NCI-H526 (cell line): ENCODE results near the gene SCRT2.
A peak's percentile ranks its signal among the peaks of the same experiment; 100 is the strongest.
"Not testable (repeated sequence)": the region's sequence is repeated elsewhere in the genome, so short reads cannot be mapped to it uniquely, and the experiment has no call there.

Source experiments
- DNase-seq, 2 experiments: peaks; one replicate each; lab custom pipeline; 2025; lab: John Stamatoyannopoulos, UW

The SCRT2 gene

GRCh38 chr20:653110-653589 lies 22.5 kb downstream of the SCRT2 start, which contains the start of gene SRXN1:
SRXN1 (minus strand) TSS chr20:653200; CDS start chr20:653185, 15 bp downstream.
- peak; percentile 63 to 97 for DNase-seq

DNA sequence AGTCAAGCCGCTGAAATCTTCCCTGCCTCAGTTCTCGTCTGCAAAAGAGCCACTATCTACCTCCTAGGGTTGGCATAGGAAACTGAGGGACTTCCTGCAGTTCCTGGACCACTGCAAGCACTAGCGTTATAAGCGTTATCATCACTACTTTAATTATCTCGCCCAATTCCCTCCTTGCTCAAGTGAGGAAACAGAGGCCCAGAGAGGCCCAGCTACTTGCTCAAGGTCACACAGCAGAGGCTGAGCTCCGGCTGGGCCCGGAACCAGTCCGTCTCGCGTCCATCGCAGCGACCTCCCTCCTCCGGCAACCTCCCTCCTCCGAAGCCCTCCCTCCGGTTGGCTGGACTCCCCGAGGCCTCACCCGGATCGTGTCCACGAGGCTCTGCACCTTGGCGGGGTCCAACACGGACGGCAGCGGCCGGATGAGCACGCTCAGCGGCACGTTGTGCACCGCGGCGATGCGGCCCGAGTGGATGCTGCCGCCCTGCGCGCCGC lies 22.9 kb downstream of the SCRT2 start:
- peak in 1 of 2 experiments; percentile 76 for DNase-seq

DNA sequence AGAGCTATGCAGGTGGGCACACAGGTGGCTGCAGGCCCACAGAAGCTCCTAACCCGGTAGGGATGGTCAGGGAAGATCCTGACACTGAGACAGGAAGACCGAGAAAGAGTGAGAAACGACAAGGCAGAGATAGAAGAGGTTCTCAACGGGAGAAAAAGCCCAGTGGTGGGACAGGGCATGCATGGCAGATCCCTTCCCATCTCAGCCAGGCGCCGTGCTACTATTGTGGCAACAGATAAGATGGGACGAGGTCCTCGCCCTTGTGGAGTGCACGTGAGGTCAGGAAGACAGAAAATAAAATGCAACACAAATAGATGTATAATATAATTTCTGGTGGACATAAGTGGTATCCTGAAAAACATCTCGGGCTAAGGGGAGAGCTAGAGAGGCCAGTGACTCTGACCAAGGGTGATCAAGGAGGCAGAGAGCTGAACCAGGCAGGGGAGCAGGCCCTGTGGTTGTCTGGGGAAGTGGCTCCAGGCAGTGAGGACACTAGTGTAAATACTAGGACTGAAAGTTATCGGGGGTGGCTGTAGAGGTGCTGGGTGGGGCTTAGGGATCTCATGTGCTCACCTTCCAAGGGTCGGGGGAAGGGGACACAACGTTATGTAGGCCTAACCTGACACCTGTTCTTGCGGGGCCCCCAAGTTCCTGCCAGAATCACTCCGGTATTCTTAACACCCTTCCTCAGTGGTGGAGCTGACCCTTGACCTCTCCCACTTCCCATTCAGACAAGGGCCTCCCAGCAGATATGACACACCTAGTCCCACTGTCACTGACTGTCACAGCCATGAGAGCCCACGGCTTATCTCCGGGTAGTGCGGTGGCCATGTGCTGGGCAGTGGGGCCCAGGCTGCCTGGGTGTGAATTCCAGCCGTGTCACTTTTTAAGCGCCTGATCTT lies 23.6 kb downstream of the SCRT2 start:
- DNase-seq, result peak in 1 of 2 experiments; percentile 33

DNA sequence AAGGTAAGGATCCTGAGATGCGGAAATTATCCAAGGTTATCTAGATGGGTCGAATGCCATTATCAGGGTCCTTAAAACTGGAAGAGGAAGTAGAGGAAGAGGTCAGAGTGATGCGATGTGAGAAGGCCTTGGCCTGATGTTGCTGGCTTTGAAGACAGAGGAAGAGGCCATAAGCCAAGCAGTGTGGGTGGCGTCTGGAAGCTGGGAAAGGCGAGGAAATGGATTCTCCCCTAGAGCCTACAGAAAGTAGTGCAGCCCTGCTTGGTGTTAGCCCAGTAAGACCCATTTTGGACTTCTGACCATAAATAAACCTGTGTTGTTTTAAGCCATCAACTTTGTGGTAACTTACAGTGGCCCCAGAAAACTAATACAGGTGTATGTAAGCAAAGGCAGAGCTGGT lies 24.6 kb downstream of the SCRT2 start:
- DNase-seq, result peak in 1 of 2 experiments; percentile 28

DNA sequence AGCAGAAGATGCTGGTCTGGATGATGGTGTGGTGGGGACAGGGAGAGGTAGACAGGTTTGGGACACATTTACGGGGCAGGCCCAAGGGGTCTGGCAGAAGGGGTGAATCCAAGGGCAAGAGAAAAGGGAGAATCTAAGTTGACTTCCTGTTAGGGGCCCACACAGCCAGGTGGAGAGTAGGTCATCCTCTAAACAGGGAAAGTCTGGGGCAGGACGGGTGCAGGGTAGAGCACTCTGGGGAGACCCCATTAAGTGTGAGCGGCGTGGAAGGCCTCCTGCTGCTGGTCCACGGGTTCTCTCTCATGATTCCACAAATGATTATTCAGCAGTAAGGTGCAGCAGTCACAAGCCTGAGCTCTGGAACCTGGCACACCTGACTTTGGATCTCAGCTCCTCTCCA lies 25.3 kb downstream of the SCRT2 start:
- DNase-seq, result no peak

- DNase-seq, result no peak
Measured at GRCh38 chr20:647479-648019, 28.1 kb downstream of the SCRT2 start.

DNA sequence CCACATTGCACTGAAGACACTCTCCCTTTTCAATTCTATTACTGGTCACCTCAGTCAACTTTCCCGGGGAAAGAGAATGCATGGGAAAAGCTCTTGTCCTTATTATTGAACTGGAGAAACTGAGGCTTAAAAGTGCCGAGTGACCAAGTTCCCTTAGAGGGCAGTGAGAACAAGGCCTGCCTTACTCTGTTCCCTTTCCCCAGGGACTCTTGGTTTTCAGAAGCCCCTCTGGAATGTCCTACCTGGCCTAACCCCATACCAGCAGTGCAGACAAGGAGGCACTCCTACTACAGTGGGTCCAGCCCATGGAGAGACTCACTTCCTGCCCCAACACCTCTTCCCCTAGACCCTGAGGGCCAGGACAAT lies 28.8 kb downstream of the SCRT2 start:
- DNase-seq, result no peak

DNA sequence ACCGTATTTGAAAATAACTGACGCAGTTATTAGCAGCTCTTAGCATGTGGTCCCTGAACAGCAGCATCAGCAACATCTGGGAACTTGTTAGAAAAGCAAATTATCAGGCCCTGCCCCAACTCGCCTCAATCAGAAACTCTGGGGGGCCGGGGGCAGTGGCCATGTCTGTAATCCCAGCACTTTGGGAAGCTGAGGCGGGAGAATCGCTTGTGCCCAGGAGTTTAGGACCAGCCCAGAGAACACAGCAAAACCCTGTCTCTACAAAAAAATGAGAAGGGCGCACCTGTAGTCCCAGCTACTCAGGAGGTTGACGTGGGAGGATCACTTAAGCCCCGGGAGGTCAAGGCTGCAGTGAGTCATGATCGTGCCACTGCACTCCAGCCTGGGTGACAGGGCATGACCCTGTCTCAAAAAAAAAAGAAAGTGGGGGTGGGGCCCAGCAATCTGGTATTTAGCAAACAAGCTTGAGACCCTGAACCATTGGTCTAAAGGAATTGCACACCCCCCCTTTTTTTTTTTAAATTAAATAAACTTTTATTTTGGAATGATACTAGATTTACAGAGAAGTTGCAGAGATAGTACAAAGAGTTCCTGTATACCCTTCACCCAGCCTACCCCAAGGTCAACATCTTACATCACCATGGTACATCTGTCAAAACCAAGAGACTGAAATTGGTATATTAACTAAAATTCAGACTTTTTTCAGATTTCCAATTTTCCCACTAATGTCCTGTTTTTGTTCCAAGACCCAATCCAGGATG lies 29.3 kb downstream of the SCRT2 start:
- no peak for DNase-seq

DNA sequence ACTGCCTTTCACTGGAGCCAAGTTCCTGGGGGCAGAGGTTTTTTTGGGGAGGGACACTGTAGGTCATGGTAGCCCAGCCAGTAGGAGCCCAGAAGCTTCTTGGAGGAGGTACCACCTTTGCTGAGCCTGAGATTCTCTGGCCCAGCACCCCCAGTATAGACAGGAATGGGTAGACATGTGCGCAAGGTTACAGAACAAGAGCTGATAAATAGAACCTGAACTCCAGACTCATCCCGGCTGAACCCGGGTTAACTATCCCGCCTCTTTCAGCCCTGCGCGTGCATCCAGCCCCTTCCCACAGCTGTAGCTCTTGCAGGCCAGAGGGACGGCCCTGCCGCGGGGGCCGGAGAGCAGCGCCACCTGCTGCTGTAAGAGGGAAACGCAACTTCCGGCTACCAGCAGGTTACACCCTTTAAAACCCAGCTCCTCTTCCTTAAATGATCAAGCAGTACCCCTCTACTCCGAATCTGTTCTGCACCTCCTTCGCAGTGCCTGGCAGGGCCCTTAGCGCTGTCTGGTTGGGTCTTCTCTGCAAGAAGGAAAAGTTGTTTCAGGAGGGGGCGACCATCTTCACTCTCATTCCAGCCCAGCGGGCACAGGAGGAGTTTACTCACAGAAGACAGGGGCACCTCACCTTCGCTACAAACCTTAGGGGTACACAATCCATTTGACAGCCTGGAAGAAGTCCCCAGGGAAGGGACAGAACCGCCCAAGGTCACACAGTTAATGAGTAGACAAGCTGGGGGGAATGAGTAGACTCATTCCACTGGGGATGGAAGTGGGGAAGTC lies 30.1 kb downstream of the SCRT2 start:
- DNase-seq, result peak; percentile 73 to 89

DNA sequence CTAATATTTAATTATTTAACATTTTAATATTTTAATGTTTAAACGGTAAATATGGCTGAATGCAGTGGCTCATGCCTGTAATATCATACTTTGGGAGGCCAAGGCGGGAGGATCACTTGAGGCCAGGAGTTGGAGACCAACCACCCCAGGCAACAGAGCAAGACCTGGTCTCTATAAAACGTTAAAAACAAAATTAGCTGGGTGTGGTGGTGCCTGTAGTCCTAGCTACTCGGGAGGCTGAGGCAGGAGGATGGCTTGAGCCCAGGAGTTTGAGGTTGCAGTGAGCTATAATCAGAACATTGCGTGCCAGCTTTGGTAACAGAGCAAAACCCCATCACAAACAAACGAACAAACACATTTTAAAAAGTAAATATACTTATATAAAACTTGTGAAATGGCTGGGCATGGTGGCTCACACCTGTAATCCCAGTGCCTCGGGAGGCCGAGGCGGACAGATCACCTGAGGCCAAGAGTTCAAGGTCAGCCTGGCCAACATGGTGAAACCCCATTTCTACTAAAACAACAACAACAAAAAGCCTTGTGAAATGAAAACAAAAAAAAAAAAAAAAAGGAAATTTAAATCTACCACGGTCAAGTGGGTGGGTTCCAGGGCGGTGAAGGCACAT lies 30.8 kb downstream of the SCRT2 start:
- DNase-seq, result no peak

DNA sequence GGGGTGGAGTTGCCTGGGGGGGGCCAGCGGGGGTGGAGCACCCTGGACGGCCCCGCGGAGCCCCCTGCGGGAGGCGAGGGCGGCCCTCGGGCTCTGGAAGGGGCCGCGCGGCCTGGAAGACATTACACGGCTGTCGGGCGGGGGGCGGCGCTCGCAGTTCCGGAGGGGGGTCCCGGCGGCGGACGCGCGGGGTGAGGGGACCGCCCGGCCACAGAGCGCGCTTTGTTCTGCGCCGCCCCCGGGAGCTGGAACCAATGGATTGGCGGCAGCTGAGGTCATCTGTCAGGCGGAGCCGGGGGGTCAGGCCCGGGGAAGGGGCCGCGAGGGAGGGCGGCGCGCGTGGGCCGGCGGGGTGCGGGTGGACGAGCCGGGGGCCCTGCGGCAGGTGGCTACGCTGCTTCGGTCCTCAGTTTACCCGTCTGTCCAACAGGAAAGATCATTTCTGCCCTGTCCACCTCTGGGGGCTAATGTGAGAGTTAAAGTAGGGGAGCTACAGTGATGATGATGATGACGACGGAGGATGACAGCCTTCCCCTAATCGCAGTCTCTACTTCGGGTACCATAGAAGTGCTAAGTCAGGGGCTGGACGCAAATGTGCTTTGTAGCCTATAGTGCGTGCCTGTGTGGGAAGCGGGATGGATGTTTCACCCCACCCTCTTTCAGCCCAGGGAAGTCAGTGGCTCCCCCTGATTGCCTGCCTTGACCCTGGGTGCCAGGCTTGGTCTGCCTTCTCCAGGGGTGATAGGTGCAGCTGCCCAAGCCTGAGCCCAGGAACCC lies 33.0 kb downstream of the SCRT2 start:
- DNase-seq, result peak in 1 of 2 experiments; percentile 49

- not testable (repeated sequence) for DNase-seq
Measured at GRCh38 chr20:642013-642397, 33.6 kb downstream of the SCRT2 start.

DNA sequence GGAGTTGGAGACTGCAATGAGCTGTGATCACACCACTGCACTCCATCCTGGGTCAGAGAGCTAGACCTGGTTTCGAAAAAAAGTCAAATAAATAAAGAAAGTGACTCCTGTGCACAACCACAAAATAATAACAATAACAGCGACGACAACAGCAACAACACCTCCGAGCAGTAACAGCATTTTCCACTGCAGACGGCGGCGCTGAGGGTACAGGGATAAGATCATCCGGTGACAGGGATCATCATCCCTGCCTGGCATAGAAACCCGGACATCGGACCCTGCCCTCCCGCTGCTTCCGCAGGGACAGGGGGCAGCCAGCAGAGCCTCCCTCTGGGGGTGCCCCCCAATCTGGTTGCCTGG lies 34.1 kb downstream of the SCRT2 start:
- DNase-seq, result peak; percentile 34 to 62

- DNase-seq, result no peak
Measured at GRCh38 chr20:640674-641515, 34.7 kb downstream of the SCRT2 start.

GRCh38 chr20:638579-638978 lies 37.0 kb downstream of the SCRT2 start:
- DNase-seq, result no peak

DNA sequence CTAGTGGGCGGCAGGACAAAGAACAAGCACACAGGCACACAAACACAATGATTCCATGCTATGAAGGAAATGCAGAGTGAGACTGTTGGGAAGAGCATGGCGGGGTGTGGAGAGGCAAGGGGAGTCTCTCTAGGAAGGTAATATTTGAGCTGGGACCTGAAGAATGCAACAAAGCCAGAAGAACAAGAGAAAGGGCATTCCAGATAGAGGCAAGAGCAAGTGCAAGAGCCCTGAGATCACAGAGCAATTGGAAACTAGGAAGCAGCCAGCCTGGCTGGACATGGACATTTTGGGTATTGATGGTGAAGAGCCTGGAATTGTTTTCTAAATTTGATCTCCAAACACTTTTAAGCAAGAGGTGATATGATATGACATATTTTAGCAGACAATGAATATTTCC lies 38.0 kb downstream of the SCRT2 start:
- no peak for DNase-seq

- no peak for DNase-seq
Measured at GRCh38 chr20:635893-636338, 39.7 kb downstream of the SCRT2 start.

DNA sequence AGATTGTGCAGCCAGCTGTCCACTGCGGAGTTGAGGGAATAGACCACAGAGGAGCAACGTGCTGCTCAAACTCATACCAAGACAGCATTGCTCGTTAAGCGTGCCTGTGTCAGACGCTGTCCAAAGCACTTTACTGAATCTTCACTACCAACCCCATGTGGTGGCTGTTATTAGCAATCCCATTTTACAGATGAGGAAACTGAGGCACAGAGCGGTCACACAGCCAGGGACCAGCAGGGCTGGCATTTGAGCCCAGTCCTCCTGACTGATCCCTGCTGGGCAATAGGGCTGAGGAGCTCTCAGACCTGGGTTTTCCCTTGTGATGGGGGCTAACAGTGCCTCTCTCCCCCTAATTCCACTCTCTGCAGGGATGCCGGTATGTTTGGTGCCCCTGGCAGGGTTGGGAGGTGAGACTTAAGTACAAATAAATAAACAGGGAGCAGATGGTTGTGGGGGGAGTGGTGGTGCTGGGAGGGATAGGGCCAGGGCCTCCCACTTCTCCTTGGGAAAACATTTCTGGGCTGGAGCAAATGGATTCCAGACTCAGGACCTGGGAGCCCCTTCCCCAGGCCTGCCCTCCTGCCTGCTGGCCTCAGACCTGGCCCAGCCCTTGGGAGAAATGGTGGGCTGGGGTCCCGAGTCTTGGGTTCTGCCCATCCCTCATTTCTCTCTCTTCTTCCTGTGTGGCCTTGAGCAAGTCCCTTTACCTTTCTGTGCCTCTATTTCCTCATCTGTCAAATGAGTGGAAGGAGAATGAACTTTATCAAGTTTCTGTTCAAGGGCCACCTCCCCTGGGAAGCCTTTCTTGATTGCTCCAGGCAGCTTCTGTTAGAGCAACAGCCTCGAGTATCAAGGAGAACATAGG lies 40.3 kb downstream of the SCRT2 start:
- no peak for DNase-seq
